Astrocyte of the cerebellum (primary cell): ENCODE measurements around the gene APRT.
A peak's percentile ranks its signal among the peaks of the same experiment; 100 is the strongest.

ENCODE experiments used
- DNase-seq: peaks from one replicate; pipeline ENCODE4 v3.0.0-alpha.2; 2011; ENCODE audit warnings: low read depth
- H3K4me3 ChIP-seq: 2 replicates; pipeline ENCODE4 v1.5.1; 2011; ENCODE audit warnings: mild to moderate bottlenecking, low read depth, low read length, moderate library complexity
- in situ Hi-C: cut with HindIII; loops from 2 replicates; pipeline ENCODE4 v1.10.0; 2017; ENCODE audit warnings: low sequenced_read_pairs
- TF ChIP-seq, protein P1 (sequence below): IDR thresholded peaks from 2 replicates; pipeline ENCODE4 v1.5.1; 2012; ENCODE audit warnings: low read length, low read depth, moderate library complexity, mild to moderate bottlenecking; ENCODE audit errors: missing control alignments

The APRT gene

GRCh38 chr16:88856122-88856827 lies 44.5 kb upstream of the APRT start:
- DNase-seq = no peak
- TF ChIP-seq, protein P1, sequence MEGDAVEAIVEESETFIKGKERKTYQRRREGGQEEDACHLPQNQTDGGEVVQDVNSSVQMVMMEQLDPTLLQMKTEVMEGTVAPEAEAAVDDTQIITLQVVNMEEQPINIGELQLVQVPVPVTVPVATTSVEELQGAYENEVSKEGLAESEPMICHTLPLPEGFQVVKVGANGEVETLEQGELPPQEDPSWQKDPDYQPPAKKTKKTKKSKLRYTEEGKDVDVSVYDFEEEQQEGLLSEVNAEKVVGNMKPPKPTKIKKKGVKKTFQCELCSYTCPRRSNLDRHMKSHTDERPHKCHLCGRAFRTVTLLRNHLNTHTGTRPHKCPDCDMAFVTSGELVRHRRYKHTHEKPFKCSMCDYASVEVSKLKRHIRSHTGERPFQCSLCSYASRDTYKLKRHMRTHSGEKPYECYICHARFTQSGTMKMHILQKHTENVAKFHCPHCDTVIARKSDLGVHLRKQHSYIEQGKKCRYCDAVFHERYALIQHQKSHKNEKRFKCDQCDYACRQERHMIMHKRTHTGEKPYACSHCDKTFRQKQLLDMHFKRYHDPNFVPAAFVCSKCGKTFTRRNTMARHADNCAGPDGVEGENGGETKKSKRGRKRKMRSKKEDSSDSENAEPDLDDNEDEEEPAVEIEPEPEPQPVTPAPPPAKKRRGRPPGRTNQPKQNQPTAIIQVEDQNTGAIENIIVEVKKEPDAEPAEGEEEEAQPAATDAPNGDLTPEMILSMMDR = no peak
- in situ Hi-C loops = loop anchor here (25.0 kb wide), 1 partner anchor 94 kb away; no protein-coding TSS in a partner anchor
- H3K4me3 ChIP-seq = peak overlapping the region; percentile 80

DNA sequence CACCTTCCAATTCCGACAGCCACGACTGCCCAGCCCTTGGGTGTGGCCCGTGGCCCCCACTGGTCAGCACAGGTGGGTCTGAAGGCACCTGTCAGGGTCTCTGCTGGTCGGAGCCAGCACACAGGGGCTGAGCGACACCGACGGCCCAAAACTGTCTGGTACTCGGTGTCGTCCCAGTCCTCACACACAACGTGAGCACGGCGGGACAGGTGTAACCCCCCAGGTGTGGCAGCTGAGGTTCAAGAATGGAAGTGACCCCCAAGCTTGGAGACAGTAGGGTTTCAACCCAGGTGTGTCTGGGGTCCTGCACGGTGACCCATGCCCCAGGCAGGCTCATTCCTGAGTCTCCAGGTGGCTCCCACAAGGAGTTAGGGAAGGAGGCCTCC lies 44.0 kb upstream of the APRT start:
- H3K4me3 ChIP-seq = peak overlapping the region; percentile 80
- TF ChIP-seq, protein P1 = no peak
- in situ Hi-C loops = loop anchor here (25.0 kb wide), 1 partner anchor 93 kb away; no protein-coding TSS in a partner anchor
- no peak for DNase-seq

GRCh38 chr16:88855176-88855575 lies 43.4 kb upstream of the APRT start:
- H3K4me3 ChIP-seq = no peak overlapping the region
- no peak for DNase-seq
- TF ChIP-seq, protein P1 = no peak
- in situ Hi-C loops = loop anchor here (25.0 kb wide), 1 partner anchor 93 kb away; no protein-coding TSS in a partner anchor

GRCh38 chr16:88854306-88855111 lies 42.8 kb upstream of the APRT start:
- DNase-seq = no peak
- TF ChIP-seq, protein P1 = no peak
- in situ Hi-C loops = loop anchor here (25.0 kb wide), 1 partner anchor 92 kb away; no protein-coding TSS in a partner anchor
- no peak overlapping the region for H3K4me3 ChIP-seq

DNA sequence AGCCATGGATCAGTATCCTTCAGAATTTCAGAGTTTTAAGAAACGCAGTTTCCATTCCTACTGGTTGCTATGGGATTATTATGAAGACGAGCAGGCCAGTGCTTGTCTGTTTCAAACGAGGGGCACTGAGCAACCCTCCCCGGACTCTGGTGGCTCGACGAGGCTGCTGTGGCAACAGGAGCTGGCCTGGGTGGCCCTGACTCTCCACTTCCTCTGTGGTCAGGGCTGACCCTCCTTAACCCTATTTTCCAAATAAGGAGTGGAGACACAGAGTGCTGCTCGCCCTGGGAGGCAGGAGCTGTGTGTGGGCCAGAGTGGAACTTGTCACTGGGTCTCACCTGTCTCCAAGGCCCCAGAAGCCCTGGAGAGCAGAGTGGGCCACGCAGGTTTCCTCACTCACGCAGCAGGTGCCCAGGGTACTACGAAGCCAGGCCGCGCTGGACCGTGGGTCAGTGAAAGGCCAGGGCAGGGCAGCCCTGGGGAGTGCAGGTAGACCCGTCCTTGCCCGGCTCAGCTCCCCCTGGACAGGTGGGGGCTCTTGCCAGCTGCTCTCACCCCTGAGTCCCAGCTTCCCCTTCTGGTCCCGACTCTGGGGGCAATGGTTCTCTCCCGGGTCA lies 41.7 kb upstream of the APRT start:
- no peak for DNase-seq
- in situ Hi-C loops = loop anchor here (25.0 kb wide), 1 partner anchor 91 kb away; no protein-coding TSS in a partner anchor
- TF ChIP-seq, protein P1 = no peak
- no peak overlapping the region for H3K4me3 ChIP-seq

DNA sequence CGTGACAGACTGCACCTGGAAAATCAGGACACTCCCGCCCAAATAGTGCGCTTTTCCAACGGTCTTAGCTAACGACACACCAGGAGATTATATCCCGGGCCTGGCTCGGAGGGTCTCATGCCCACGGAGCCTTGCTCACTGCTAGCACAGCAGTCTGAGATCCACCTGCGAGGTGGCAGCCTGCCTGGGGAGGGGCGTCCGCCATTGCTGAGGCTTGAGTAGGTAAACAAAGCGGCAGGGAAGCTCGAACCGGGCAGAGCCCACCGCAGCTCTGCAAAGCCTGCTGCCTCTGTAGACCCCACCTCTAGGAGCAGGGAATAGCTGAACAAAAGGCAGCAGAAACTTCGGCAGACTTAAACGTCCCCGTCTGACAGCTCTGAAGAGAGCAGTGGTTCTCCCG lies 39.9 kb upstream of the APRT start:
- in situ Hi-C loops = loop anchor here (25.0 kb wide), 1 partner anchor 89 kb away; no protein-coding TSS in a partner anchor
- TF ChIP-seq, protein P1 = no peak
- H3K4me3 ChIP-seq = no peak overlapping the region
- DNase-seq = no peak
